ENCODE data around the gene CXorf66.
A peak's percentile ranks its signal among the peaks of the same experiment; 100 is the strongest.
"Not testable (repeated sequence)": the region's sequence is repeated elsewhere in the genome, so short reads cannot be mapped to it uniquely, and the experiment has no call there.

The CXorf66 gene, protein sequence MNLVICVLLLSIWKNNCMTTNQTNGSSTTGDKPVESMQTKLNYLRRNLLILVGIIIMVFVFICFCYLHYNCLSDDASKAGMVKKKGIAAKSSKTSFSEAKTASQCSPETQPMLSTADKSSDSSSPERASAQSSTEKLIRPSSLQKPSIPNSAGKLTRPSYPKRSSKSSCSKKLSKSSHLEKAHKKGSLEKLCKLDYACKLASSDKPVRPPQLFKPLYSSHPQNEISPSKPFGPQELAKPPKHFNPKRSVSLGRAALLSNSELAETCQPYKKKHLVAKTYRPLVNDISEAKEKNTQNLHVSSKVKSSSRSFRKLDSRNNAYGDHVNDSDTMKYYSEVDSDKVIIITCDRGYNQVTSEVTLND

DNA sequence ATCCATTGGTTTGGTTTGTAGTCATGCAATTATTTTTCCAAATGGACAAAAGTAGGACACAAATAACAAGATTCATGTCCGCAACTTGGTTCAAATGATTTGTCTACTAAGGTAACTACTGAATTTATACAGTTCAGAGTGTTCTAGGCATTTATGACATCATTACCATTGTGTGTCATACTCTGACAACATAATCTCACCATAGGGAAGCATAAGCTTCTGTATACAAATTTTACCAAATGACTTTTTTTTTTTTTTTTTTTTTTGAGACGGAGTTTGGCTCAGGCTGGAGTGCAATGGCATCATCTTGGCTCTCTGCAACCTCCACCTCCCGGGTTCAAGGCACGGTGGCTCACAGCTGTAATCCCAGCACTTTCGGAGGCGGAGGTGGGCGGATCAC is at the start of gene CXorf66:
CXorf66 (minus strand) TSS at position 101 of the 400 bp plus-strand sequence; CDS start at position 76, 25 bp downstream.
- no peak for DNase-seq

DNA sequence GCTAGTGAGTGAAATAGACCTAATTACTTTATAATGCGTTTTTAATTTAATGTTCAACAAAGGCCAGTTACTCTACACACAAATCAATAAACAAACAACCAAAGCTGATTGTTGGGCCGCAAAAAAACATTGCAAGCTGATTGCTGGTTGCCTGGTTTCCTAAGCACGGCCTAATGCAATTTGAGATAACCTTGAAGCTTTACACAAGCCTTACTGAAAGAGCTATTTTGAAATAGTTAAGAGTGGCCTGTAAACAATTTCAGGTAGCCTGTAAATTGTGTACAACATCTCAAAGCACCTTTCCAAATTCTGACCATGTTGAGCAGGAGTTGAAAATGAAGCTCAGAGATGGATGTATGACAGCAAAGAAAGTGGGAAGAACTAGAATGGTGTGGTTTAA is 17.5 kb upstream of the CXorf66 start:
- DNase-seq: no peak

DNA sequence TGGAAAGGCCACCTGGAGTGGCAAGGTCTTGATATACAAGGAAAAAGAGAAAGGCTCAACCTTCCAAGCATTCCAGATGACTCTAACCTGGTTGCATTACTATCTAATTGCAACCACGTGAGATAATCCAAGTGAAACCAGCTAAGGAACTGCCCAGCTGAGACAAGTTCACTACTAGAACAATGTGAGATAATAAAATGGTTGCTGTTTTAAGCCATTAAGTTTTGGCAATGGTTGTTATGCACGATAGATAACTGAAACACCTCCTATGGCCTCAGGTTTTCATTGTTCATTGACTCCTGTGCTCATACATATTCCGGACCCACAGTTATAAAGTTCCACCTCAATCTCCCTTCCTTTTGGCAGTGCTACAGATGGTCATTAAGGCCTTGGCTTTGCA is 9.2 kb upstream of the CXorf66 start:
- no peak for DNase-seq

DNA sequence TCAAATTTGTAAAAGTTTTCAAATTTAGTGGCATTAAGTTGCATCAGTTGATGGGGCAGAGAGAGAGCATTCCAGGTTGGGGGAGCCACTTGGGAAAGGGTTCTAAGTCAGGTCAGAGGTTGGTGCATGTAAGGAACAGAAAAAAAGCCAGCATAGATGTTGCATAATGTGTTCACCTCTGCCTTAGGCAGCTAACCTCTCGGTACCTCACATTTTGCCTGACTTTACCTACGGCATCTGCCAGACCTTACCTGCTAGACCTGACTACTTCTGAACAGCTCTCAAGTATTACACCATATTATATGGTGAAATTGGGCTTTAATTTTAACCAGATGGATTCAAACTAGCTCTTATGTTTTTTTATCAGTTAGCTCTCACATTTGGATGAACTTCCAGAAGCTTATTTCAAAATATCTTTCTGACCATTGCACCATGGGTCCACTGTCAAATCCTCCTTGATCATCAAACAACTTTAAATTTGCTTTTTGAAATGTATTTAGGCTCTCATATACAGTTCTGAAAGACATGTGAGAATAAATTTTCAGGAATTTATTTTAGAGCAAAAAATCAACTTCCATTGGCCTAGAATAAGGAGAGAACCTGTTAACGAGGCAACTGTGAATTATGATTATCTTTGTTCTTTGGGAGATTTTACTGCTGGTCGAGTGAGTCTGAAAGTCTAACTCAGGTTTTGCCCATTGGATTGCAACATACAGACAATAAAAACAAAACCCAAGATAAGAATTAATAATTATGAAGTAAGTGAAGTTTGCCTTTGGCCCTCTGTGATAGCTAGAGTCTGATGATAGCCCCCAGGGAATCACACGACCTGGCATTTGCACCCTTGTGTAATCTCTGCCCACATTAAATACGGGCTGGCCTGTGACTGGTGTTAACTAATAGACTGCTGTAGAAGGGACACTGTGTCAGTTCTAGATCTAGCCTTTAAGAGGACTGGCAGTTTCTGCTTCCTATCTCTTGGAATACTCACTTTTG is 7.6 kb upstream of the CXorf66 start:
- DNase-seq: no peak

DNA sequence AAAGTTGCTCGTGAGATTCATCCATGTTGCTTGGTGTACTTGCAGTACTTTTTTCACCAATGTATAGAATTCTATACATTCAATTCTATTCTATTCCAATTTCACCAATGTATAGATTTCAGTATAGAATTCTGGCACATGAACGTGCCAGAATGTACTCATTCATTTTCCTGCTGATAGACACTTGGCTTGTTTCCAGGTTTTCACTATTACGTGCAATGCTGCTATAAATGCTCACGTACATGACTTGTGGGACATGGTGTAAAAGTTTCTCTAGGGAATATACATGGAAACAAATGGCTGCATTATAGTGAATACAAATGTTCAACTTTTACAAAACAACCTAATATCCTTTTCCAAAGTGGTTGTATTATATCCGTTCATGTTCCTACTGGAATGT is 6.8 kb upstream of the CXorf66 start:
- no peak for DNase-seq

DNA sequence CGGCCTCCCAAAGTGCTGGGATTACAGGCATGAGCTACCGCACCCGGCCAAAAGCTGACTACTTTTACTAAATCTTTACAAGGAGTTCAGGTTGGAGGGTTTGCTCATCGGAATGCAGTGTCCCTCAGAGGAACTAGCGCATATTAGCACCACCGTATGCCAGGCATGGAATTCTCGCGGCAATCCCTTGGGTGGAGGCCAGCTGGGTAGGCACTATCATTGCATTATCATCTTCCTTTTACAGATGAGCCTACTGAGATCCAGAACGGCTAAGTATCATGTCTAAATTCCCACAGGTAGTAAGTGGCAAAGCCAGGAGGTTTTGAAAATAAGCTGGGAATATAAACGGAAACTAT is 6.1 kb upstream of the CXorf66 start:
- DNase-seq: no peak

DNA sequence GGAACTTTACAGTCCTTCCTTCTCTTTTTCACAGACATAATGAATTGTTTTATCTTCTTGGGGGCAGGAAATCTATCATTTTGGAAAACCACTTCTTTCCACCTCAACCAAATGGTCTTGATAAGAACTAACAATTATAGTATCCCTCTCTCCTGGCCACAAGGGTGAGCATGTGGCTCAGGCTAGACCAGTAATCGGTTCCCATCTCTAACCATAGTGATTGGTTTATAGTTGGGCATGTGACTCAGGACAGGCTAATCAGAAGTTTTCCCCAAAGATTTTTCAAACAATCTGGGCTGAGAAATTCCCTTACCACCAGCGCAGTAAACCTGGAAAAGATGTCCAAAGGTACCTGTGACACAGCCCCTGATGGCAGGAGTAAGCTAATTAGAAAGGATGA is 4.0 kb upstream of the CXorf66 start:
- DNase-seq: no peak

DNA sequence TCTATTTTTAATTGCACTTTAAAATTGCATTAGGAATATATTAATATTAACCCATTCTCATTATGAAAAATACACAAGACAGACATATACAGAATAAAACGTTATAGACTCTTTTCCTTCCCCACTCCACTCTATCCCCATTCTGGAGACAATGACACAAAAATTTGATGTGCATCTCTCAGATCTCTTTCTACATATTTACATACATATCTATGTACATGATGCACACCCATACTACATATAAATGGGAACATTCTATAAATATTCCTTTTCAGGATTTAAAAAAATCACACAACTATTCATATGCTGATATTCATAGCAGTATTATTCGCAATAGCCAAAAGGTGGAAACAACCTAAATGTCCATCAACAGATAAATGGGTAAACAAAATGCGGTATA is 2.4 kb upstream of the CXorf66 start:
- DNase-seq: no peak

DNA sequence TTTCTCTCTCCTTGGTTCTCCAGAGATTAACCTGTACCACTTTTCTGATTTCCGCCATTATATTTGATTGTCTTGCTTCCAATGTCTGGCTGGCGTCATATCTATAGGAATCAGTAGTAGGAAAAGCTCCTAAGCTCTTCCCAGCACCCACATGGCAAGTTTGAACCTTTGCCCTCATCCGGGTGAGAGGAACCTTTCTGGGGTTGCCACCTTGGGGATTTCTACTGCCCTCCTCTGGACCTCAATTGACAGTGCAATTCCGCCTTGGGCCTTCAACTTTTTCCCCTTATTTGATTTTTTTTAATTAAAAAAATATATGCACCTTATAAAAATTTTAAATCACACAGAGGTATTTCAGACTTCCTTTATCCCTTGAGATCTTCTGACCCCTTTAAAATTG is 2.0 kb upstream of the CXorf66 start:
- no peak for DNase-seq

DNA sequence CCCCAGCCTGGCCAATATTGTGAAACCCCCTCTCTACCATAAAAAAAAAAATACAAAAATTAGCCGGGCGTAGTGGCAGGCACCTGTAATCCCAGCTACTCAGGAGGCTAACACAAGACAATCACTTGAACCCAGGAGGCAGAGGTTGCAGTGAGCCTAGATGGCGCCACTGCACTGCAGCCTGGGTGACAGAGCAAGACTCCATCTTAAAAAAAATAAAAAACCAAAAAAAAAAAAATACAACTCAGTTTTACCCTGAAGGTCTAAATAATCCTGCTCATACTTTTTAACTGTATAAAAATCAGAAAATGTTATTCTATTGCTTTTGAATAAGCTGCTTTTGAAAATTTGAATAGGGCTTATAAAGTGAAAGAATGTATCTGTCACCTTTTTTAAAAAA is 838 bp upstream of the CXorf66 start:
- DNase-seq: not testable (repeated sequence)

DNA sequence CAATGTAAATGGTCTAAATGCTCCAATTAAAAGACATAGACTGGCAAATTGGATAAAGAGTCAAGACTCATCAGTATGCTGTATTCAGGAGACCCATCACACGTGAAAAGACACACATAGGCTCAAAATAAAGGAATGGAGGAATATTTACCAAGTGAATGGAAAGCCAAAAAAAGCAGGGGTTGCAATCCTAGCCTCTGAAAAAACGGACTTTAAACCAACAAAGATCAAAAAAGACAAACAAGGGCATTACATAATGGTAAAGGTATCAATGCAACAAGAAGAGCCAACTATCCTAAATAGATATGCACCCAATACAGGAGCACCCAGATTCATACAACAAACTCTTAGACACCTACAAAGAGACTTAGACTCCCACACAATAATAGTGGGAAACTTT is 4.2 kb downstream of the CXorf66 start:
- DNase-seq: not testable (repeated sequence)

DNA sequence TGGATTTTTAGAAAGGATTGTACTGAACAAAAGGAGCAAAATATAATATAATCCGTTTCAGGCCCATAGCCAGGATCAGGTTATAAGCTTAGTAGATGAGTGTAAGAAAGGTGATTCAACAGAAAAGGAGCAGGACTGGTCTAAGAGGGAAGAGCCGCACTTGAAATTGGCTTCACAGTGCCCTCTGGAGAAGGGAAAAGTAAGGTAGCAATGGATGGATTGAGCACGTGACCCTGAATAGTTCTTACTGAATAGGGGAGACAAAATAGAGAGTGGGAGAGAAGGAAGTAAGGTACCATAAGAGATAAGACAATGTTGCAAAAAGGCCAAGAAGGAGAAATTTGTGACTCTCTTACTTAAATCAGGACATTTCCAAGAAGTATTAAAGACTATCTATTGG is 15.6 kb downstream of the CXorf66 start:
- DNase-seq: no peak

DNA sequence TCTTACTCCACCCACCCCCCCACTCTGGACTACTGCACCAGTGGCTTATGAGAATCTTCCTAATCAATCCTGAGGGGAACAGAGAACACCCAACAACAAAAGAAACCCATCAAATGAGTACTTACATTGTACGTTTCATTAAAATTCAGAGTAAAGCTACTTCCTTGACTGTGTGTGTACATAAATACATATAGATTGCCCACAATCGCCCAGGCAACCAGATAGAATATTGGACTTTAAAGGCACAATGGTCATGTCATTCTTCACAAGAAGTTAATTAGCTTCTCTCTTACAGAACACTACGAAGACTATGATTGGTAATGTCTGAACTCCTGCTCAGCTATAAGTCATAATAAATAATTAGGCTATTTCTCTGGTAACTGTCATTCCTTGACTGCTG is 20.2 kb downstream of the CXorf66 start:
- DNase-seq: no peak

DNA sequence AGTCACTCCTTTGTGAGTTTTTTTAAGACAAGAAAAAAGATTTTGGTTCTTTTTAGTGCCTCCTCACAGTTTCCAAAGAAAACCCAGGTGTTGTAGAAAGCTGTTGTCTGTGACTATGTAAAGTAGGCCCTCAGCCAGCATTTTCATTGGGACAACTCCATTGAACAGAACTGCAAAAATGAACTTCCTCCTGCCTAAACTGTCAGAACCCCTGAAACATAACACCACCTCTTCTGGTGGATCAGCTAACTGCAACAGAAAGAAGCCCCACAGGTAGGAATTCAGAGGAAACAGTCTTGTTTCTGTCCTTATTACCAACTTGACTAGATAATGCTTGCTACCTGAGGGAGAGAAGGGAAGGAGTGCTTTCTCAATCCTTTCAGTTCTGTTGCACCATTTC is 29.1 kb downstream of the CXorf66 start:
- DNase-seq: no peak

DNA sequence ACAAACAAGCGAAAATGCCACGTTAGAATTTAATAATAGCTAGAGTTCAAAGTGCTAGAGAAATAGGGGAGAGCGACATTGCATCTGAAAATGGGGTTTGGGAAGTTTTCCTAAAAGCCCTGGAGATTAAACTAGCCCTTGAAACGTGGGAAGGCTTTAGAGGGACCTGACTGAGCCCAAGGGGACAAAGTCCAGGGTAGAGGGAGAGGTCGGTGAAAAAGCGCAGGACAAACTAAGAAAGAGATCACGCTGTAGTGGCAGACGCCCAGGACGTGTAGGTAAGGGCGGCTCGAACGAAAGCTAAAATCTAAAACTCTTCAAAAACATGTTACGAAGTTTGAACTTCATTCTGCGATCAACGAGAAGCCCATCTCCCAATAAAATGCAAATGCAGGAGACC is 31.4 kb downstream of the CXorf66 start:
- no peak for DNase-seq

DNA sequence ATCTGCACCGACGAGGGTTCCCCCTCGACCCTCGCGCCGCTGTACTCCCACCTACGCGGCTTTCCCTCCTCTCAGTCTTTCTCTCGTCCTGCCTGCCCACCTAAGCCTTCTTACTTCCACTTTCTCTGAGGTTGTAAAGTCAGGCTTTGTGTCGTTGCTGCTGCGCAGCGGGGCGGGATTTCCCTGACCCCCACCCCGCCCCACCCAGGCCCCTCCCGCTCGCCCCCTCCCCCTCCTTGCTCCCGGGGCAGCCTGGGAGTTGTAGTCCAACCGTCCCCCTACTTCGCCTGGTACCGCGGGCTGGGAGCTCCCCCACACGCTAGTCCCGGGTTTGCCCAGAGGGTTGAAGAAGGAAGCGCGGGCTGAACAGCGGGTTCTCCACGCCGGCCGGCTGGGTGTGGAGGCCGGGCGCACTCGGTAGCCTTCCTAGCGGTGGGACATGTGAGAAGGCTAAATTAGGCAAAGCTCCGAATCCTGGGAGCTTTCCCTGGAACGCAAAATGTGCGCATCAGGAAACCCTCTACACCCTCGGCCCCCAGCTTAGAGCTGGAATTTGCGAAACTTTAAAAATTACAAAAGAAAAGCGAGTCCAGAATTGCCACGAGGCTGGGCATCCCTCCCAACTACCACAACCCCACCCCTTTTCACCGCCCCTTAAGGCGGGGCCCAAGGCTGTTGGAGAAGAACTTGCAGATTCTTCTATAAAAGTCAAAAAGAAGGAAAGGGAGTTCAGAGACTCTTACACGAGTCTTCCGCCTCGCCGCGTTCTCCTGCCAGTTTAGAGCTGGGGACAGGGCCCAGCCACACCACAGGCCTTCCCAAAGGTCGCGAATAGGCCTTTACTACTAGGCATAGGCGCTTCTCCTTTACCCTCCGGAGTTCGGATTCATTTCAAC is 32.2 kb downstream of the CXorf66 start, which contains the start of gene ATP11C:
ATP11C (minus strand) TSS at position 153 of the 896 bp plus-strand sequence. CDS start 1,011 bp downstream, outside the sequence.
- DNase-seq: peak; percentile 70

DNA sequence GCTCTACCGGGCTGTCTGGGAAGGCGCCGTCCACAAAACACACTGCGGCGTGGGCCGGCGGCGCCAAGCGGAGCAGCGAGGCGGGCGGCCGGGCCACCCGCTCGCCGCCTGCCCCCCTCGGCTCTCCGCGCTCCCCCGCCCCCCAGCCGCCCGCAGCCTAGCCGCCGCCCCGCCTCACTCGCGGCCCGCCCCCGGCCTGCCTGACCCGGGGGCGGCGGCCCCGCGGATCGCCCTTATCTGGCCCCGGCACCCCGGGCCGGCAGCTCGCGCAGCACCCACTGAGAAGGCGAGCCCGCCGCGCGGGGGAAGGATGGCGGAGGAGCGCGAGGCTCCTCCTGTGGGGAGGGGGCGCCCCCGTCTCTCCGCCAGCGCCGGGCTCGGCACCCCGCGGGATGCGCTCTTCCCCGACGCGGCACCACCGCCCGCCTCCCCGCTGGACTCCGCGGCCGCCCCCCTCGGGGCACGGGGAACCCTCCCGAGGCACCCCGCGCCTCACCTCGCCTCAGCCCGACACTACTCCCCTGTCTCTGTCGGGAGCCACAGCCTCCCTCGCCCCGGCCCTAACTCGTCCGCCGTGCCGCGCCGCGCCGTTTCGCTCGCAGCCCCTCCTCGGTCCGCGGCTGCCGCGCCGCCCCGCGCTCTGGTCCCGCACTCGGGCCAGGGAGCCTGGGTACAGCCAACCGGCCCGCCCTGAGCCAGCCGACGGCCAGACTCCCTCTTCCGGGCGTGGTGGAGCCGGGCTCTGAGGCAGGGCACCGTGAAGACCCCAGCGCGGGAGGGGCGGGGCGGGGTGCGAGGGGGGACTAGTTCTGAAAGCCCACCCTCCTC is 33.0 kb downstream of the CXorf66 start:
- peak; percentile 48 for DNase-seq

DNA sequence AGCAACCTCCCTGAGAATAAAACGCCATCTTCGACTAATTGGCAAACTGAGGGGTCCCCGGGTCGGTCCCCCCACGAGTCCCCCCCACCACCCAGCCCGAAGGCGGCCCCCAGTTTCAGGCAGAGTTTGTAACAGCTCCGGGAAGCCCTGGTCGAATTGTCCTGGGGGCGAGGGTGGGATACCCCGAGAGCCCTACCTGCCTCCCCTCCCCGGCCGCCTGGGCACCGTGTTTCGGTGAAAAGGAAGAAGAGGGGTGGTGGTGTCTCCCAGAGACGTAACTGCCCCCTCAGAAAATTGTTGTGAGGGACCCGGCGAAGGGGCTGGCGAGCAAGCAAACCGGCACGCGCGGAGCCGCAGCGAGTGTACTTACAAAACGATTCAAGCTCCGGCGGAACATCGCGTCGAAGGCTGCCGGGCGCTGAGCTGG is 33.7 kb downstream of the CXorf66 start:
- DNase-seq: no peak

DNA sequence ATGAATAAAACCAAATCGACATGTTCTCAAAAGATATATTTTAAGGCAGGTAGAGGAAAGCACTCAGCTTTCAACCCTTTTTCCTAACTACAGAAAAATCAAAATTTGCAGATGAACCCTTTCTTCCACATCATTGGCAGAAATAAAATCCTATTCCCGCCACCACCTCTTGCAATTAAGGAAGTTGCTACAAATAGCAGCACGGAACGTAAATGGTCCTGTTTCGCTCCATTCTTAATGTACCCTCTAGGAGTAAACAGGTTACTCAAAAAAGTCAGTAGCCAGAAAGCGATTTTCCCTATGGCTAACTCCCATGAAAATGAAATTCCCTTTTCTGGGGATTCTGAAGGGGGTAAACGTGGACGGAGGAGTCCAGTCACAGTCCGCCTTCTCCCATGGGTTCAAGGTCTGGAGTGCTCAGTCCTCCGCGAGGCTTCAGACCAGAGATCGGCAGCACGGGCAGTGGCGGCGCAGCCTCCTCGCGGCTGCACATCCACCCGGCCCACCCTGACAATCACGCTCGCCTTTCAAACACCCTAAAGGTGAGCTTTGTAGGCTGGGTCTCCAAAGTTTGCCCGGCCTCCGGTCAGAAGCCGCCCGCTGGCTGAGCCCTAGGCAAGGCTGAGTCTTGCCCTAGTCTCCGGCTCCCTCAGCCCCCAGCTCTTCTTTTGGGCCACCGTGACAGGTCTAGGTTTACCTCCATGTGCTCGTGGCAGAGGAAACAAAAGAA is 34.2 kb downstream of the CXorf66 start:
- peak; percentile 30 for DNase-seq

DNA sequence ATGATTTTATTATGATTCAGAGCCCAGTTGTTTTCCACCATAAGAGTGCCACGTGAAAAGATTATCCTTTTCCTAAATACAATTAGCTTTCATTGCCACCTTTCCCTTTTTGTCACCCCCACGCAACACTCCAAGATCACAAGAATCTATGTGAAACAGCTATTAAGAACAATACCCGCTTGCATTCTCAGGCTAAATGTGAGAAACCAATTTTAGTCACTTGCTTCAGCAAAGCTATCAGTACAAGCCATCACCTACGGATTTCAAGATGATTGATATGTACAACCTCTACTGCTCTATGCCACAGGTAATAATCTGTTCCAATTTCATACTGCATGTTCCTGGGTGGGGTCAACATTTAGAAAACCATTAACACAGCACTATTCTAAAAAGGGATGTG is 34.9 kb downstream of the CXorf66 start:
- no peak for DNase-seq

DNA sequence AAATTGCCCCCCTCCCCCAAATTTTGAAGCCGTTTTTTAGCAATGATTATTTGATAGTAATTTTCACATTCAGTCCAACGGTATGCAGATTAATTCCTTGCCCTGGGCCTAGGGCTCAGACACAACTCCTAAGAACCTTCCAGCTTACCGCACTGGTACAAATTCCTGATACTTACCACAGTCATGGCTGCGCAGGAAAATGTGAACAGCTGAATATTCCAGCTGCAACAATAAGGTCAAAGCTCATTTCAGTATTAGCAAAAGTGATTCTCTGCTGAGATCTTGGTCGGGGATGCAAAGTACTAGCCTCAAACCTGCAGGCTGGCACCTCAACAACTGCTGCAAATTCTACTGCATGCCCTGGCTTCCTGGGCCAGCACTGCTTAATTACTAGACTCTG is 35.4 kb downstream of the CXorf66 start:
- DNase-seq: no peak

All from activated CD4-positive, CD25-positive, alpha-beta regulatory T cell treated with anti-CD3 and anti-CD28 coated beads, Interleukin-2, amount 50 U/mL, for 72 hours (primary cell).